Kidney (tissue), 14 donors: Measurements from ENCODE around the gene PTPRK. TPM values are rescaled to one million over a fixed set of nuclear protein-coding genes. Genes with fewer than 3 reads are reported as not detected.
A peak's percentile ranks its signal among the peaks of the same experiment; 100 is the strongest.

Source experiments
- DNase-seq, 5 donors: peaks; one replicate each; pipeline ENCODE4 v3.0.0-alpha.2; 2013 to 2020
- FAIRE-seq: peaks from 2 replicates; lab custom pipeline; 2012; peaks lifted over from hg19 to GRCh38; lab: Jason Lieb, UNC
- H3K27ac ChIP-seq, 2 donors: one replicate each; pipeline ENCODE4 v1.7.0; 2013; ENCODE audit warnings: low read depth in 2 of 2, low read length in 2 of 2, inconsistent platforms in 1 of 2
- H3K27me3 ChIP-seq: one replicate; pipeline ENCODE4 v1.7.1; 2013; ENCODE audit warnings: low read length, inconsistent platforms; ENCODE audit not compliant: control insufficient read depth, insufficient read depth
- H3K36me3 ChIP-seq, 3 donors: one replicate each; pipeline versions ENCODE4 v1.7.0 to v1.7.1; 2013; ENCODE audit warnings: low read length in 3 of 3, control low read depth in 1 of 3, inconsistent platforms in 1 of 3; ENCODE audit not compliant: insufficient read depth in 3 of 3, control insufficient read depth in 2 of 3
- H3K4me1 ChIP-seq, 3 donors: one replicate each; pipeline versions ENCODE4 v1.7.0 to v1.7.1; 2013; ENCODE audit warnings: low read length in 3 of 3, inconsistent platforms in 1 of 3, low read depth in 1 of 3; ENCODE audit not compliant: control insufficient read depth in 2 of 3, insufficient read depth in 2 of 3
- H3K4me3 ChIP-seq, 3 donors: one replicate each; pipeline versions ENCODE4 v1.7.0 to v1.8.1; 2013; ENCODE audit warnings: low read length in 3 of 3, control low read depth in 1 of 3, inconsistent platforms in 1 of 3
- H3K9ac ChIP-seq, 3 donors: one replicate each; pipeline versions ENCODE4 v1.7.0 to v1.7.1; 2013; ENCODE audit warnings: low read length in 3 of 3, control low read depth in 1 of 3, inconsistent platforms in 1 of 3
- H3K9me3 ChIP-seq, 3 donors: one replicate each; pipeline versions ENCODE4 v1.7.0 to v1.7.1; 2013; ENCODE audit warnings: low read length in 3 of 3, control low read depth in 1 of 3, inconsistent platforms in 1 of 3; ENCODE audit not compliant: control insufficient read depth in 2 of 3, insufficient read depth in 1 of 3
- intact Hi-C: fragments of 100-400 bp; cut with DNase I; formaldehyde crosslinking; loops from one replicate; pipeline ENCODE4 v1.11.1; 2022
- polyA plus RNA-seq: library from polyadenylated mRNA; stranded (reverse); fragments of 350-450 nt; fragmentation: Illumina TruSeq; extraction: RNeasy Lipid Tissue Mini Kit (QIAGEN cat#74804); gene quantifications from one replicate; pipeline ENCODE4 v1.2.3, GENCODE V29; 2014; ENCODE audit warnings: low read depth, low replicate concordance; ENCODE audit not compliant: insufficient read depth
- total RNA-seq: library from RNA; stranded (reverse); fragmentation: NEBNext Ultra II Directional; extraction: Animal tissue kit (Norgen Biotek cat#: 25700); gene quantifications from one replicate; pipeline ENCODE4 v1.2.1, GENCODE V29; 2021
- TF ChIP-seq, protein P1 (sequence below): IDR thresholded peaks from 3 replicates; pipeline ENCODE4 v1.5.1; 2012; ENCODE audit warnings: mild to moderate bottlenecking, moderate library complexity, borderline replicate concordance; ENCODE audit not compliant: insufficient read depth; ENCODE audit errors: extremely low read depth
- donor health status: control.
- donor health status: control.
- donor health status: control.
- donor health status: control.
- donor health status: control.
- donor health status: DM: yes; HTN: yes; CAD: no.
- donor health status: Normal renal cell carcinoma (clear cell type).

The PTPRK gene
- total and polyA plus RNA-seq, 2 donors from 2014 or later: 9.2 to 72.8 TPM

DNA sequence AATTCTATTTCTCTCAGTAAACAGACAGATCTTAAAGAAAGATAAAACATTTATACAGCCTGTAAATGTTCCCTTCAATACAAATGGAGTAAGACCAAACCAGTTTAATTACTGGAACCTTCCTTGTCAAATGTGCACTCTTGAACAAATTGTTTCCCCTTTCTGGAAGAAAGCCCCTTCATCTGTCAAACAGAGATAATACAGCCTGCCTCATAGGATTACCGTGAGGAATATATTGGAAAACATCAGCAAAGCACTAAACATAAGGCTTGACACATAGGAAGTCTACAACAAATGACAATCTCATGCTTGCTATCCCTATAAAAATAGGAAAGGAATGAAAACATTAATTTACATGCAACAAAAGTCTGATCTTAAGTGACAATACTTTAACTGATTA is 173.8 kb downstream of the PTPRK start:
- Histone ChIP-seq H3K9me3 (no peaks in the 10 kb centered on the region), H3K4me1 (no peaks in the 10 kb centered on the region), H3K36me3 (no peaks in the 10 kb centered on the region), H3K27ac (no peak overlapping the region), H3K9ac (no peak overlapping the region), H3K27me3 (no peaks in the 10 kb centered on the region), H3K4me3 (no peak overlapping the region)
- no peak for FAIRE-seq
- intact Hi-C loops: no loop called here
- no peak for DNase-seq
- TF ChIP-seq, protein P1, sequence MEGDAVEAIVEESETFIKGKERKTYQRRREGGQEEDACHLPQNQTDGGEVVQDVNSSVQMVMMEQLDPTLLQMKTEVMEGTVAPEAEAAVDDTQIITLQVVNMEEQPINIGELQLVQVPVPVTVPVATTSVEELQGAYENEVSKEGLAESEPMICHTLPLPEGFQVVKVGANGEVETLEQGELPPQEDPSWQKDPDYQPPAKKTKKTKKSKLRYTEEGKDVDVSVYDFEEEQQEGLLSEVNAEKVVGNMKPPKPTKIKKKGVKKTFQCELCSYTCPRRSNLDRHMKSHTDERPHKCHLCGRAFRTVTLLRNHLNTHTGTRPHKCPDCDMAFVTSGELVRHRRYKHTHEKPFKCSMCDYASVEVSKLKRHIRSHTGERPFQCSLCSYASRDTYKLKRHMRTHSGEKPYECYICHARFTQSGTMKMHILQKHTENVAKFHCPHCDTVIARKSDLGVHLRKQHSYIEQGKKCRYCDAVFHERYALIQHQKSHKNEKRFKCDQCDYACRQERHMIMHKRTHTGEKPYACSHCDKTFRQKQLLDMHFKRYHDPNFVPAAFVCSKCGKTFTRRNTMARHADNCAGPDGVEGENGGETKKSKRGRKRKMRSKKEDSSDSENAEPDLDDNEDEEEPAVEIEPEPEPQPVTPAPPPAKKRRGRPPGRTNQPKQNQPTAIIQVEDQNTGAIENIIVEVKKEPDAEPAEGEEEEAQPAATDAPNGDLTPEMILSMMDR: no peak

DNA sequence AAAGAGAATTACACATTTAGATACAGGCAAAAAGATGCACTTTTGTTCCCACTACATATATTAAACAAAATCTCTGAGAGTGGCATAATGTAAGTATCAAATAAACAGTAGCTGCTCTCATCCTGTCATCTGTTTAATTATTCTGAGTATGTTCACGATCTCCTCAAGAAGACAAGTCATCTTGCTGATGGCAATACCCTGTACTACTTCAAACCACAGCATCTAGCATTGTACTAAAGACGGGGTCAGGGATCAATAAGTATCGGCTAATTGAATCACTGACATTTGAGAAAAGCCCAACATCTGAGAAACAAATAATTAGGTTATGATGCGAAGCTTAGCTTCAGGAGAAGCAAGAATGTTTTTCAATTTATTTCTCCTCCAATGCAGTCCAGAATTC is 175.1 kb downstream of the PTPRK start:
- Histone ChIP-seq H3K36me3 (no peaks in the 10 kb centered on the region), H3K9me3 (no peaks in the 10 kb centered on the region), H3K4me1 (no peaks in the 10 kb centered on the region), H3K9ac (no peak overlapping the region), H3K27ac (no peak overlapping the region), H3K4me3 (no peak overlapping the region), H3K27me3 (no peaks in the 10 kb centered on the region)
- DNase-seq (no peak), FAIRE-seq (no peak)
- TF ChIP-seq, protein P1: no peak
- intact Hi-C loops: no loop called here

DNA sequence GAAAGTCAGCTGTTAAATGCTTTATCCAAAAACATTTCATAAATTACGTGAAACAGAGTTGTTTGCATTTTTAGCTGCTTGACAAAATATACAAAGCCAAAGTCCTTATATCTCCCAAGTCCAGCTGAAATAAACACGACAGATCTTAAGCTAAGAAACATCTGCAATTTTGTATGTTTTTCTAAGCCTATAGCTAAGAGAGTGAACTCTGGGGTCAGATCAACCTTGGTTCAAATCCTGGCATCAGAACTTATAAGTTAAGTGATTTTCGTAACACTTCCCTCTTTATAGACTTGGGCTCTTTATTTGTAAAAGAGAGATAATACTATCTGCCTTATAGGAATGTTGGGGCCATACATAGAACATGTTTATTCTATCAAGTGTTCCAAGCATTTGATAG is 176.7 kb downstream of the PTPRK start:
- H3K36me3 ChIP-seq: no peaks in the 10 kb centered on the region
- DNase-seq (peak in 2 of 5 donors; percentile 30 to 52), FAIRE-seq (no peak)
- no peak overlapping the region for H3K9ac ChIP-seq
- H3K4me3 ChIP-seq: no peak overlapping the region
- no peaks in the 10 kb centered on the region for H3K9me3 ChIP-seq
- TF ChIP-seq, protein P1: no peak
- intact Hi-C loops: no loop called here
- no peak overlapping the region for H3K27ac ChIP-seq
- H3K4me1 ChIP-seq: no peaks in the 10 kb centered on the region
- H3K27me3 ChIP-seq: no peaks in the 10 kb centered on the region
